Measurements from ENCODE around the gene HCFC1R1.

The HCFC1R1 gene

DNA sequence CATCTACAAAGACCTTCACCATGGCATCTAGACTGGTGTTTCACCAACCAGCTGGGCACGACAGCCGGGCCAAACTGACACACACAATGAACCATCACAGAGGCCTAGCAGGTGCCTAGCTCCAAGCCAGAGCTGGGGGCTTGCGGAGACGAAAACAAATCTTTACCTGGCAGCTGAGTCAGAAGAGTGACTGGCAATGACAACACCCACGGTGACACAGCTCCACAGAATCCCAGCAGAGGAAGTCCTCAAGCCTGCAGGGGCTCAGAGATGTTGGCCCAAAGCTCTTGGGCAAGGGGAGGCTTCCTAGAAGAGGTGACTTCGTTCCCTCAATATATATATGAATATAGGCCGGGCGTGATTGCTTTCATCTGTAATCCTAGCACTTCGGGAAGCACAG lies 27.8 kb upstream of the HCFC1R1 start:
- Histone ChIP-seq H3K27ac (no peak overlapping the region), H3K9me3 (ENCODE audit: severe bottlenecking) (no peaks in the 10 kb centered on the region), H3K36me3 (no peaks in the 10 kb centered on the region), H3K4me3 (ENCODE audit: low read depth, low read length) (no peak overlapping the region), H3K27me3 (ENCODE audit: insufficient read depth, low read depth, severe bottlenecking) (peaks cover 27% of the 10 kb centered on the region)
- no peak for TF ChIP-seq CTCF (IDR thresholded peaks at IDR 0.05; ENCODE audit: low read depth, low read length)
- no peak for DNase-seq

DNA sequence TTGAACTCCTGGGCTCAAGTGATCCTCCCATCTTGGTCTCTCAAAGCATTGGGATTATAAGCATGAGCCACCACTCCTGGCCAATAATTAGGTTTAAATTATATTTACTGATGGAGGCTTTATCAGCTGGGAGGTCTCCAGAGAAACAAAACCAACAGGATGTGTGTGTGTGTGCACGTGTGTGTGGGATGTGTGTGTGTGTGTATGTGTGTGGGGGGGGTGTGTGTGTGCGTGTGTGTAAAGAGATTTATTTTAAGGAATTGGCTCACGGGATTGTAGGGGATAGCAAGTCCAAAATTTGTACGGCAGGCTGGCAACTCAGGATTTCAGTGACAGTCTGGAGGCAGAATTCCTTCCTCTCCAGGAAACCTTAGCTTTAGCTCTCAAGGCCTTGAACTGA lies 27.3 kb upstream of the HCFC1R1 start:
- no peak for TF ChIP-seq CTCF (IDR thresholded peaks at IDR 0.05; ENCODE audit: low read depth, low read length)
- H3K36me3 ChIP-seq = no peaks in the 10 kb centered on the region
- DNase-seq = no peak
- H3K27me3 ChIP-seq (ENCODE audit: insufficient read depth, low read depth, severe bottlenecking) = peaks cover 32% of the 10 kb centered on the region
- H3K4me3 ChIP-seq (ENCODE audit: low read depth, low read length) = no peak overlapping the region
- H3K27ac ChIP-seq = no peak overlapping the region
- H3K9me3 ChIP-seq (ENCODE audit: severe bottlenecking) = no peaks in the 10 kb centered on the region

DNA sequence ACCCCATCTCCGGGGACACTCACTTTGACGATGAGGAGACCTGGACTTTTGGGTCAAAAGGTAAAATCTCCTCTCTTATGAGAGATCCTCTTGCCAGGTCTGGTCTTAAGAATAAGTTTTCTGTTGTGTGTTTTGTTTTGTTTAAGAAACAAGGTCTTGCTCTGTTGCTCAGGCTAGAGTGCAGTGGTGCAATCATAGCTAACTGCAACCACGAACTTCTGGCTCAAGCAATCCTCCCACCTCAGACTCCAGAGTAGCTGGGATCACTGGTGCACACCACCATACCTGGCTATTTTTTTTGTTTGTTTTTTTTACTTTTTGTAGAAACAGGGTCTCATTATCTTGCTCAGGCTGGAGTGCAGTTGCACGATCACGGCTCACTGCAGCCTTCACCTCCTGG lies 26.7 kb upstream of the HCFC1R1 start:
- peaks cover 37% of the 10 kb centered on the region for H3K27me3 ChIP-seq (ENCODE audit: insufficient read depth, low read depth, severe bottlenecking)
- TF ChIP-seq CTCF (IDR thresholded peaks at IDR 0.05; ENCODE audit: low read depth, low read length) = no peak
- no peak overlapping the region for H3K4me3 ChIP-seq (ENCODE audit: low read depth, low read length)
- no peaks in the 10 kb centered on the region for H3K9me3 ChIP-seq (ENCODE audit: severe bottlenecking)
- H3K27ac ChIP-seq = no peak overlapping the region
- DNase-seq = no peak
- no peaks in the 10 kb centered on the region for H3K36me3 ChIP-seq

DNA sequence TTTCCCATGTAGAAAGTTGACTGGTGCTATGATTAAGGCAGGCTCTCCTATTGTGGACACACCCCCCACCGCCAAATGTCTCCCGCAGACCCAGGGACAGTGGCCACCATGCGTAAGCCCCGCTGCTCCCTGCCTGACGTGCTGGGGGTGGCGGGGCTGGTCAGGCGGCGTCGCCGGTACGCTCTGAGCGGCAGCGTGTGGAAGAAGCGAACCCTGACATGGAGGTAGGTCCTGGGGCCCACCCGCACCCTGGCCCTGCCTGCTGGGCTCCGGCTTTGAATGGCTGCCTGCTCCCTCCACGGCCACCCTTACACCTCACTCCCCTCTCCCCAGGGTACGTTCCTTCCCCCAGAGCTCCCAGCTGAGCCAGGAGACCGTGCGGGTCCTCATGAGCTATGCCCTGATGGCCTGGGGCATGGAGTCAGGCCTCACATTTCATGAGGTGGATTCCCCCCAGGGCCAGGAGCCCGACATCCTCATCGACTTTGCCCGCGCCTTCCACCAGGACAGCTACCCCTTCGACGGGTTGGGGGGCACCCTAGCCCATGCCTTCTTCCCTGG lies 26.3 kb upstream of the HCFC1R1 start:
- H3K27me3 ChIP-seq (ENCODE audit: insufficient read depth, low read depth, severe bottlenecking) = peaks cover 42% of the 10 kb centered on the region
- no peak overlapping the region for H3K4me3 ChIP-seq (ENCODE audit: low read depth, low read length)
- H3K27ac ChIP-seq = no peak overlapping the region
- H3K36me3 ChIP-seq = no peaks in the 10 kb centered on the region
- H3K9me3 ChIP-seq (ENCODE audit: severe bottlenecking) = no peaks in the 10 kb centered on the region
- DNase-seq = no peak
- no peak for TF ChIP-seq CTCF (IDR thresholded peaks at IDR 0.05; ENCODE audit: low read depth, low read length)

- no peaks in the 10 kb centered on the region for H3K36me3 ChIP-seq
- no peak for TF ChIP-seq CTCF (IDR thresholded peaks at IDR 0.05; ENCODE audit: low read depth, low read length)
- H3K4me3 ChIP-seq (ENCODE audit: low read depth, low read length) = no peak overlapping the region
- no peak overlapping the region for H3K27ac ChIP-seq
- no peaks in the 10 kb centered on the region for H3K9me3 ChIP-seq (ENCODE audit: severe bottlenecking)
- H3K27me3 ChIP-seq (ENCODE audit: insufficient read depth, low read depth, severe bottlenecking) = peaks cover 65% of the 10 kb centered on the region
- no peak for DNase-seq
These were observed 23.6 kb upstream of the HCFC1R1 start for GRCh38 chr16:3047387-3047720.

GRCh38 chr16:3046641-3047386 lies 23.1 kb upstream of the HCFC1R1 start:
- no peak for TF ChIP-seq CTCF (IDR thresholded peaks at IDR 0.05; ENCODE audit: low read depth, low read length)

More at GRCh38 chr16:3046641-3047386, 23.1 kb upstream of the HCFC1R1 start:
- Histone ChIP-seq H3K36me3 (no peaks in the 10 kb centered on the region), H3K27ac (no peak overlapping the region), H3K27me3 (ENCODE audit: insufficient read depth, low read depth, severe bottlenecking) (peaks cover 65% of the 10 kb centered on the region), H3K9me3 (ENCODE audit: severe bottlenecking) (no peaks in the 10 kb centered on the region), H3K4me3 (ENCODE audit: low read depth, low read length) (no peak overlapping the region)
- DNase-seq = no peak
